Right renal pelvis (tissue), 4 donors: ENCODE data around the gene ENDOG. TPM values are rescaled to one million over a fixed set of nuclear protein-coding genes. Genes with fewer than 3 reads are reported as not detected.
"Not testable (repeated sequence)": the region's sequence is repeated elsewhere in the genome, so short reads cannot be mapped to it uniquely, and the experiment has no call there.

ENCODE experiments used
- DNase-seq, 4 donors: peaks; one replicate each; pipeline ENCODE4 v3.0.0-alpha.2; 2013; ENCODE audit warnings: low read depth in 4 of 4, low spot score in 3 of 4, missing footprints in 1 of 4
- polyA plus RNA-seq, 4 donors: library from polyadenylated mRNA; unstranded; fragments of 120-200 nt; gene quantifications; one replicate each; pipeline ENCODE4 v1.2.1, GENCODE V29; 2013; ENCODE audit not compliant: insufficient read length in 4 of 4

Gene ENDOG
- polyA plus RNA-seq, 4 donors, result 7.0 to 16.1 (median 8.4) TPM

DNA sequence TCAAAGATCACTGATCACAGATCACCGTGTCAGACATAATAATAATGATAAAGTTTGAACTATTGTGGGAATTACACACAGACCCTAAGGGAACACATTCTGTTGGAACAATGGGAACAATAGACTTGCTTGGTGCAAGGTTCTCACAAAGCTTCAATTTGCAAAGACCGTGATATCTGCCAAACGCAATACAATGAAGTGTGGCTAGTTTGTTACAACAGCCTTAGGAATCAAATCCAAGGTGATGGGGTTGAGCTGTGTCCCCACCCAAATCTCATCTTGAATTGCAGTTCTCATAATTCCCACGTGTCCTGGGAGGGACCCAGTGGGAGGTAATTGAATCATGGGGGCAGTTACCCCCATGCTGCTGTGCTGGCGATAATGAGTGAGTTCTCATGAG, 42.6 kb downstream of the ENDOG start:
- DNase-seq, result no peak

DNA sequence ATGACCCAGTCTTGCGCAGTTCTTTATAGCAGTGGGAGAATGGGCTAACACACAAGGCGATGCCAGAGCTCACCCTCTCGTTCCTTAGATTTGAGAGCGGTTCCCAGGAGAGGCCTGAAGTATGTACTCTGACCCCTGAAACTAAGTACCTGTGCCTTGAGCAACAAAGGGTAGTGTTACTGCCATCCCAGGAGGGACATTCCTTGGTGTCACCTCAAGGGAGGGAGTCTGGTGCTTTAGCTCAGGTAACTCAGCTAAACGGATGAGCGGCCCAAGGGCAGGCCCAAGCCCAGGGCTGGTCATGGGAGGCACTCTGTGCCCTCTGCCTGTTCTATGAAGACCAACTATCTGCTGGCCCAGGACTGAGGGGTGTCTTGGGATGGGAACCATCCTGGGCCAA, 43.2 kb downstream of the ENDOG start:
- DNase-seq, result no peak

DNA sequence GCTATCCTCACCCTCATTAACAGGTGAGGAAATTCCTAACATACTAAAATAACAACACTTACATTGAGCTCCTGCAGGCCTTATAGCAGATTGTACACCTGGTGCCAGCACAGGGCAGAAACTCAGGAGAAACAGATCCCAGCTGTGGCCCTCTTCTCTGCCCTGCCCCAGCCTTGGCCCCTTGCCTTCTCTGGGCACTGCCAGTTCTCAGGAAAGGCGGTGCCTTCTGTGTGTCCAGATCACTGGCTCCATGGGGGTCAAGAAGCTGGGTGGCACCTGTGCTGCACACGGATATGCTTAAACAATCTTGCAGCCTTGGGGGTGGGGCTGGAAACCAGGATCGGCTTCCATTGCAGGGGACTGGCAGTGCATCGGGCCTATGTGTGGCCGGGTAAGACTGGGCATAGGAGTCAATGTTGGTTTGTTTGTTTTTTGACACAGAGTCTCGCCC, 44.1 kb downstream of the ENDOG start:
- no peak for DNase-seq

DNA sequence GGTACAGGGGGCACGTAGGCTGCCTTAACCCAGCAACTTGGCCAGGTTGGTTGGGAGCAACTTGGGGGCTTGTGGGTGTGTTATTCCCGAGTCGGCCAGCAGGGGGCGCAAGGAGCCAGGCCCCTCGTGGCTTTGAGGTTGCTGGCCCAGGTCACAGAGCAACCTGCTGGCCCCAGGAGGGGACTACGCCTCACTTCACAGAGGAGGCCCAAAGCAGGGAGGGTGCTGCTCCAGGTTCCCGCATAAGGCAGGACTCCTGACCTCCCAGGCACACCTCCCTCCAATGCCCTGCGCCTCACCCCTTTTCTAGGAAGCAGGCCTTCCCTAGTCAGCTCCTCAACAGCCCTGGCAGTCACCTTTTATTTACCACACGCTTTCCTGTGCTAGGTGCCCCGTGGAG, 45.3 kb downstream of the ENDOG start:
- no peak for DNase-seq

DNA sequence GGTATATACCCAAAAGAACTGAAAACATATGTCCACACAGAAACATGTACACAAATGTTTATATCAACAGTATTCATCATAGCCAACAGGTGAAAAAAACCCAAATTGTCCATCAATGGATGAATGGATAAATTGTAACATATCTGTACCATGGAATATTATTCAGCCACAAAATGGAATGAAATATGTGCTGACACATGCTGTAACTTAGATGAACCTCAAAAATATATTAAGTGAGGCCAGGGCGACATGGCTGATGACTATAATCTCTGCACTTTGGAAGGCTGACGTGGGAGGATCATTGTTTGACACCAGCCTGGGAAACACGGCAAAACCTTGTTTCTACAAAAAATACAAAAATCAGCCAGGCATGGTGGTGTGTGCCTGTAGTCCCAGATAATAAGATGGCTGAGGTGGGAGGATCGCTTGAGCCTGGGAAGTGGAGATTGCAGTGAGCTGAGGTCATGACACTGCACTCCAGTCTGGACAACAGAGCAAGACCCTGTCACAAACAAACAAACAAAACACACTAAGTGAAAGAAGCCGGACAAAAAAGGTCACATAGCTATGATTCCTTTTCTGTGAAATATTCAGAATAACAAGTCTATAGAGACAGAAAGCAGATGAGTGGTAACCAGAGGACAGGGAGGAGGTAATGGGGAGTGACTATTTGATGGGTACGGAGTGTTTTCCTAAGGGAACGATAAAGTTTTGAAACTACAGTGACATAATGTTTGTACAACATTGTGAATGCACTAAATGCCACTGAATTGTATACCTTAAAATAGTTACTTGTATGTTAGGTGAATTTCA, 52.0 kb downstream of the ENDOG start:
- no peak for DNase-seq

DNA sequence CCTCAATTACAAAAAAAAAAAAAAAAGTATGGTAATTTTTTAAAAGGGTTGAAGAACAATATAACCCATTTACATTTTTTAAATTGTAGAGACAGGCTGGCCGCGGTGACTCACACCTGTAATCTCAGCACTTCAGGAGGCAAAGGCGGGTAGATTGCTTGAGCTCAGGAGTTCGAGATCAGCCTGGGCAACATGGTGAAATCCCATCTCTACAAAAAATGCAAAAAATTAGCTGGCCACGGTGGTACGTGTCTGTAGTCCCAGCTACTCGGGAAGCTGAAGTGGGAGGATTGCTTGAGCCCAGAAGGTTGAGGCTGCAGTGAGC, 52.6 kb downstream of the ENDOG start:
- DNase-seq, result not testable (repeated sequence)

Other genes with a start within 250 kb of the ENDOG start
- gene DYNC2I2, start 161.7 kb upstream of the ENDOG start, polyA plus RNA-seq, result 10 to 100 TPM; 58.6 to 88.6 (median 64.9) TPM
- 100 to 1,000 TPM; 586 to 729 (median 699) TPM for gene SET, start 129.3 kb upstream of the ENDOG start, polyA plus RNA-seq
- gene PKN3, start 116.0 kb upstream of the ENDOG start, polyA plus RNA-seq, result 10 to 100 TPM in 3 of 4 donors, 1 to 10 TPM in 1; 8.1 to 12.6 (median 10.2) TPM
- 10 to 100 TPM; 17.0 to 25.1 (median 17.7) TPM for gene ZDHHC12, start 94.4 kb upstream of the ENDOG start, polyA plus RNA-seq
- gene ZER1, start 46.6 kb upstream of the ENDOG start, polyA plus RNA-seq, result 10 to 100 TPM; 31.7 to 42.6 (median 34.2) TPM
- 10 to 100 TPM; 36.0 to 43.5 (median 41.0) TPM for gene TBC1D13, start 31.2 kb upstream of the ENDOG start, polyA plus RNA-seq
- 10 to 100 TPM; 40.3 to 48.7 (median 43.0) TPM for gene SPOUT1, start 11.3 kb downstream of the ENDOG start, polyA plus RNA-seq
- 10 to 100 TPM; 21.6 to 23.6 (median 22.5) TPM for gene KYAT1, start 63.5 kb downstream of the ENDOG start, polyA plus RNA-seq
- 10 to 100 TPM; 29.5 to 34.3 (median 30.6) TPM for gene LRRC8A, start 63.6 kb downstream of the ENDOG start, polyA plus RNA-seq
- gene PHYHD1, start 102.5 kb downstream of the ENDOG start, polyA plus RNA-seq, result 10 to 100 TPM; 58.8 to 61.6 (median 59.6) TPM
- 10 to 100 TPM; 16.0 to 18.6 (median 17.5) TPM for gene DOLK, start 129.1 kb downstream of the ENDOG start, polyA plus RNA-seq
- gene NUP188, start 129.2 kb downstream of the ENDOG start, polyA plus RNA-seq, result 10 to 100 TPM; 38.9 to 41.8 (median 40.2) TPM
- 100 to 1,000 TPM; 102 to 144 (median 121) TPM for gene SH3GLB2, start 209.8 kb downstream of the ENDOG start, polyA plus RNA-seq
- 10 to 100 TPM; 17.9 to 23.4 (median 19.1) TPM for gene MIGA2, start 218.1 kb downstream of the ENDOG start, polyA plus RNA-seq